Measurements from ENCODE around the gene GOLM1.
A peak's percentile ranks its signal among the peaks of the same experiment; 100 is the strongest.
"Not testable (repeated sequence)": the region's sequence is repeated elsewhere in the genome, so short reads cannot be mapped to it uniquely, and the experiment has no call there.

The GOLM1 gene

GRCh38 chr9:86061972-86062739 lies 37.2 kb downstream of the GOLM1 start:
- no peak overlapping the region for H3K27ac ChIP-seq
- TF ChIP-seq CTCF (conservative IDR thresholded peaks at IDR 0.05; ENCODE audit: low read depth) = no peak
- ChIA-PET POLR2A (ENCODE audit: low non-redundant PET) (no interaction called here), CTCF (no interaction called here)
- no peak for DNase-seq (ENCODE audit: low spot score)

- TF ChIP-seq CTCF (conservative IDR thresholded peaks at IDR 0.05; ENCODE audit: low read depth) = no peak
- no peak for DNase-seq (ENCODE audit: low spot score)
- ChIA-PET CTCF (interaction anchor here (0.5 kb wide), 1 partner anchor 183 kb away, joined by 3 read pairs; no protein-coding TSS in a partner anchor), POLR2A (ENCODE audit: low non-redundant PET) (no interaction called here)
- H3K27ac ChIP-seq = no peak overlapping the region
Observed at GRCh38 chr9:86057491-86057890, 41.9 kb downstream of the GOLM1 start.

- DNase-seq (ENCODE audit: low spot score) = no peak
- no peak overlapping the region for H3K27ac ChIP-seq
- ChIA-PET CTCF (no interaction called here), POLR2A (ENCODE audit: low non-redundant PET) (no interaction called here)
- no peak for TF ChIP-seq CTCF (conservative IDR thresholded peaks at IDR 0.05; ENCODE audit: low read depth)
Observed at GRCh38 chr9:86054695-86055094, 44.7 kb downstream of the GOLM1 start.

- ChIA-PET POLR2A (ENCODE audit: low non-redundant PET) (no interaction called here), CTCF (no interaction called here)
- no peak for DNase-seq (ENCODE audit: low spot score)
- peak overlapping the region; percentile 19; the same call in 1 of the 2 replicates for H3K27ac ChIP-seq
- no peak for TF ChIP-seq CTCF (conservative IDR thresholded peaks at IDR 0.05; ENCODE audit: low read depth)
Observed at GRCh38 chr9:86052556-86053468, 46.5 kb downstream of the GOLM1 start.

GRCh38 chr9:86048018-86048742 lies 51.2 kb downstream of the GOLM1 start:
- CTCF ChIA-PET; POLR2A ChIA-PET (ENCODE audit: low non-redundant PET); DNase-seq (ENCODE audit: low spot score); H3K27ac ChIP-seq: not testable (repeated sequence)

GRCh38 chr9:86047361-86047760 lies 52.0 kb downstream of the GOLM1 start:
- TF ChIP-seq CTCF (conservative IDR thresholded peaks at IDR 0.05; ENCODE audit: low read depth) = no peak
- ChIA-PET POLR2A (ENCODE audit: low non-redundant PET) (no interaction called here), CTCF (no interaction called here)
- no peak overlapping the region for H3K27ac ChIP-seq
- no peak for DNase-seq (ENCODE audit: low spot score)
